Right kidney (tissue), 9 donors: Measurements from ENCODE around the gene FAH.
"Not testable (repeated sequence)": the region's sequence is repeated elsewhere in the genome, so short reads cannot be mapped to it uniquely, and the experiment has no call there.

ENCODE experiments used
- DNase-seq: peaks from one replicate; pipeline ENCODE4 v3.0.0-alpha.2; 2016
- long read RNA-seq, 8 donors: transcript quantifications; one replicate each; lab custom pipeline, GENCODE V29; 2026

The FAH gene
- long read RNA-seq, donor 1, transcript FAH-213 (14 exons, 1,549 nt): major isoform, 7 of 11 reads
- long read RNA-seq, donor 1, partial matches to known transcripts: 0 of 11 reads
- long read RNA-seq, donor 1, other reads (novel, unspliced or antisense): 0 of 11 reads
- long read RNA-seq, donor 2, transcript FAH-213 (14 exons, 1,549 nt): major isoform, 5 of 5 reads
- long read RNA-seq, donor 2, partial matches to known transcripts: 0 of 5 reads
- long read RNA-seq, donor 2, other reads (novel, unspliced or antisense): 0 of 5 reads
- long read RNA-seq, donor 3, partial matches to known transcripts: 0 of 4 reads
- long read RNA-seq, donor 3, other reads (novel, unspliced or antisense): 0 of 4 reads
- long read RNA-seq, donor 4, transcript FAH-213 (14 exons, 1,549 nt): major isoform, 8 of 12 reads
- long read RNA-seq, donor 4, partial matches to known transcripts: 0 of 12 reads
- long read RNA-seq, donor 4, other reads (novel, unspliced or antisense): 0 of 12 reads
- long read RNA-seq, donor 5, transcript FAH-213 (14 exons, 1,549 nt): major isoform, 7 of 14 reads
- long read RNA-seq, donor 5, transcript FAH-202 (15 exons, 2,152 nt): minor isoform, 5 of 14 reads
- long read RNA-seq, donor 5, partial matches to known transcripts: 0 of 14 reads
- long read RNA-seq, donor 5, other reads (novel, unspliced or antisense): 0 of 14 reads
- long read RNA-seq, donor 6, transcript FAH-213 (14 exons, 1,549 nt): major isoform, 6 of 18 reads
- long read RNA-seq, donor 6, partial matches to known transcripts: 7 of 18 reads
- long read RNA-seq, donor 6, other reads (novel, unspliced or antisense): 0 of 18 reads
- long read RNA-seq, donor 7: 0 reads
- long read RNA-seq, donor 8, transcript FAH-213 (14 exons, 1,549 nt): major isoform, 9 of 16 reads
- long read RNA-seq, donor 8, partial matches to known transcripts: 0 of 16 reads
- long read RNA-seq, donor 8, other reads (novel, unspliced or antisense): 0 of 16 reads

- peak; percentile 78 for DNase-seq
Measured at GRCh38 chr15:80152896-80153876, at the start of gene FAH. FAH (plus strand) TSS chr15:80152999; CDS start chr15:80153055, 56 bp downstream.

- DNase-seq: no peak
Measured at GRCh38 chr15:80105193-80105592, 47.6 kb upstream of the FAH start.

- DNase-seq: no peak
Measured at GRCh38 chr15:80105595-80105994, 47.2 kb upstream of the FAH start.

GRCh38 chr15:80106051-80106450 lies 46.7 kb upstream of the FAH start:
- DNase-seq: no peak

GRCh38 chr15:80107204-80107603 lies 45.6 kb upstream of the FAH start:
- DNase-seq: no peak

GRCh38 chr15:80107774-80108173 lies 45.0 kb upstream of the FAH start:
- DNase-seq: no peak

GRCh38 chr15:80109388-80109787 lies 43.4 kb upstream of the FAH start:
- DNase-seq: no peak

GRCh38 chr15:80110920-80111319 lies 41.9 kb upstream of the FAH start:
- DNase-seq: no peak

- no peak for DNase-seq
Measured at GRCh38 chr15:80114114-80114513, 38.7 kb upstream of the FAH start.

GRCh38 chr15:80115021-80115420 lies 37.8 kb upstream of the FAH start:
- DNase-seq: no peak

GRCh38 chr15:80118956-80119355 lies 33.8 kb upstream of the FAH start:
- no peak for DNase-seq

- DNase-seq: no peak
Measured at GRCh38 chr15:80120636-80121035, 32.2 kb upstream of the FAH start.

GRCh38 chr15:80121546-80121945 lies 31.3 kb upstream of the FAH start:
- no peak for DNase-seq

- no peak for DNase-seq
Measured at GRCh38 chr15:80123034-80123433, 29.8 kb upstream of the FAH start.

GRCh38 chr15:80127253-80127652 lies 25.5 kb upstream of the FAH start:
- DNase-seq: not testable (repeated sequence)

GRCh38 chr15:80127911-80128310 lies 24.9 kb upstream of the FAH start:
- DNase-seq: no peak

- DNase-seq: no peak
Measured at GRCh38 chr15:80132382-80132781, 20.4 kb upstream of the FAH start.

GRCh38 chr15:80136854-80137253 lies 15.9 kb upstream of the FAH start:
- no peak for DNase-seq

GRCh38 chr15:80138961-80139360 lies 13.8 kb upstream of the FAH start:
- no peak for DNase-seq

- no peak for DNase-seq
Measured at GRCh38 chr15:80140909-80141308, 11.9 kb upstream of the FAH start.

- no peak for DNase-seq
Measured at GRCh38 chr15:80141916-80142598, 10.7 kb upstream of the FAH start.
